ENCODE data around the gene ENAH. TPM values are rescaled to one million over a fixed set of nuclear protein-coding genes. Genes with fewer than 3 reads are reported as not detected.

ENAH gene
- polyA plus RNA-seq, 3 donors: 0.12 TPM; not detected in 2

GRCh38 chr1:225580238-225581099 is 72.5 kb downstream of the ENAH start:
- Histone ChIP-seq H3K4me2 (replicated peaks; ENCODE audit: extremely low read depth, low read length, poor library complexity, severe bottlenecking) (no peak overlapping the region), H3K4me1 (ENCODE audit: control insufficient read depth in 1 of 2, insufficient read depth in 2 of 2, low read length in 2 of 2) (no peaks in the 10 kb centered on the region), H3K79me2 (ENCODE audit: insufficient read depth, low read length) (no peaks in the 10 kb centered on the region), H3K27ac (ENCODE audit: low read depth in 1 of 2, low read length in 2 of 2) (no peak overlapping the region), H4K20me1 (ENCODE audit: insufficient read depth, low read length) (no peaks in the 10 kb centered on the region), H3K9ac (ENCODE audit: insufficient read depth, low read length, poor library complexity, severe bottlenecking) (no peak overlapping the region), H3K27me3 (ENCODE audit: control insufficient read depth in 2 of 2, insufficient read depth in 2 of 2, low read length in 2 of 2) (no peaks in the 10 kb centered on the region), H3K36me3 (replicated peaks in 1 of 2; ENCODE audit: control insufficient read depth in 1 of 2, insufficient read depth in 2 of 2, low read length in 2 of 2) (no peaks in the 10 kb centered on the region), H2AFZ (ENCODE audit: insufficient read depth, low read depth, low read length, poor library complexity, severe bottlenecking) (no peak overlapping the region), H3K9me3 (replicated peaks in 1 of 2; ENCODE audit: control insufficient read depth in 1 of 2, insufficient read depth in 1 of 2, low read length in 2 of 2) (no peaks in the 10 kb centered on the region), H3K4me3 (replicated peaks in 1 of 3; ENCODE audit: low read depth in 2 of 3, low read length in 3 of 3) (no peak overlapping the region)
- DNase-seq: no peak
- H3K9me3 Mint-ChIP-seq: no peaks in the 10 kb centered on the region
- no peak overlapping the region for H3K27ac Mint-ChIP-seq
- TF ChIP-seq CTCF (IDR thresholded peaks at IDR 0.05): no peak
- H3K4me3 Mint-ChIP-seq: no peak overlapping the region
- no peaks in the 10 kb centered on the region for H3K4me1 Mint-ChIP-seq
- peaks cover 0 to 2% (median 1%) of the 10 kb centered on the region in 3 donors for H3K27me3 Mint-ChIP-seq (ENCODE audit: low read depth in 3 of 3)
- intact Hi-C loops (cut with micrococcal nuclease): no loop called here
- H3K36me3 Mint-ChIP-seq: no peaks in the 10 kb centered on the region
- WGBS (ENCODE audit: insufficient coverage): no CpG with 5 or more reads among the region's 17 CpGs

- no CpG with 5 or more reads among the region's 3 CpGs for WGBS (ENCODE audit: insufficient coverage)
- no peak overlapping the region for H3K27ac ChIP-seq (ENCODE audit: low read depth in 1 of 2, low read length in 2 of 2)
- no peak overlapping the region for H3K4me2 ChIP-seq (replicated peaks; ENCODE audit: extremely low read depth, low read length, poor library complexity, severe bottlenecking)
- Mint-ChIP-seq H3K4me1 (no peaks in the 10 kb centered on the region), H3K36me3 (no peaks in the 10 kb centered on the region), H3K27me3 (ENCODE audit: low read depth in 3 of 3) (peaks cover 0 to 2% (median 1%) of the 10 kb centered on the region in 3 donors), H3K9me3 (no peaks in the 10 kb centered on the region), H3K27ac (no peak overlapping the region), H3K4me3 (no peak overlapping the region)
- H3K4me1 ChIP-seq (ENCODE audit: control insufficient read depth in 1 of 2, insufficient read depth in 2 of 2, low read length in 2 of 2): no peaks in the 10 kb centered on the region
- intact Hi-C loops (cut with micrococcal nuclease): no loop called here
- no peaks in the 10 kb centered on the region for H3K36me3 ChIP-seq (replicated peaks in 1 of 2; ENCODE audit: control insufficient read depth in 1 of 2, insufficient read depth in 2 of 2, low read length in 2 of 2)
- TF ChIP-seq CTCF (IDR thresholded peaks at IDR 0.05): no peak
- no peaks in the 10 kb centered on the region for H4K20me1 ChIP-seq (ENCODE audit: insufficient read depth, low read length)
- no peaks in the 10 kb centered on the region for H3K27me3 ChIP-seq (ENCODE audit: control insufficient read depth in 2 of 2, insufficient read depth in 2 of 2, low read length in 2 of 2)
- DNase-seq: no peak
- H3K9ac ChIP-seq (ENCODE audit: insufficient read depth, low read length, poor library complexity, severe bottlenecking): no peak overlapping the region
- no peaks in the 10 kb centered on the region for H3K9me3 ChIP-seq (replicated peaks in 1 of 2; ENCODE audit: control insufficient read depth in 1 of 2, insufficient read depth in 1 of 2, low read length in 2 of 2)
- H3K79me2 ChIP-seq (ENCODE audit: insufficient read depth, low read length): no peaks in the 10 kb centered on the region
- no peak overlapping the region for H2AFZ ChIP-seq (ENCODE audit: insufficient read depth, low read depth, low read length, poor library complexity, severe bottlenecking)
- H3K4me3 ChIP-seq (replicated peaks in 1 of 3; ENCODE audit: low read depth in 2 of 3, low read length in 3 of 3): no peak overlapping the region
These were observed 74.5 kb downstream of the ENAH start for GRCh38 chr1:225578251-225578977.
